Measurements from ENCODE around the gene AXDND1. TPM values are rescaled to one million over a fixed set of nuclear protein-coding genes. Genes with fewer than 3 reads are reported as not detected.
"Not testable (repeated sequence)": the region's sequence is repeated elsewhere in the genome, so short reads cannot be mapped to it uniquely, and the experiment has no call there.

Gene AXDND1
- total and polyA plus RNA-seq, 2 donors (not counting 1 experiment from before 2014, with no cell fraction given): 0.05 to 0.17 TPM

DNA sequence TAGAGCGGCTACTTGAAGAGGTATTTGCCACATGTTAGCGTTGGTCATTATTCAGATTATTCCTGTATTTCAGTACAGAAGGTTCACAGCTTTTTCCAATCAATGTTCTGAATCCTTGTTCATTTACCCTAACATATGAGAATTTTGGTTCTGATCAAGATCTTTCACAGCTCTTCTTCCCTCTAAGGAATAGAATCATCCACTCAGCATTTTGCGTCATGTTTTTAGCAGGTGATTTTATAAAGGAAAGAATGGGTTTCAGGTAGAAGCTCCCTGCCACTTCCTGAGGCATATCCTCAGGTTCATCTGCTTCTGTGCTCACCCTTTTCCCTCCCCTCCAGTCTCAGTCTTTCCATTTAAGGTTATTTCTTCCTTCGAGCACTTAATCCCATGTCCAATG lies 143.6 kb downstream of the AXDND1 start:
- H3K4me1 ChIP-seq (ENCODE audit: control insufficient read depth, extremely low read depth, insufficient read depth, low read length): no peaks in the 10 kb centered on the region
- H3K27me3 ChIP-seq (ENCODE audit: control insufficient read depth, insufficient read depth, low read length): no peaks in the 10 kb centered on the region
- no peak overlapping the region for H3K4me2 ChIP-seq (ENCODE audit: extremely low read depth, insufficient read depth, low read length)
- H3K9me3 ChIP-seq (ENCODE audit: control insufficient read depth, insufficient read depth, low read depth, low read length): no peaks in the 10 kb centered on the region
- no peak overlapping the region for H2AFZ ChIP-seq (ENCODE audit: low read length)
- no peak overlapping the region for H3K27ac ChIP-seq (ENCODE audit: insufficient read depth, low read length)
- H3K9ac ChIP-seq (ENCODE audit: insufficient read depth, low read length): no peak overlapping the region
- H3K4me3 ChIP-seq (replicated peaks in 1 of 4; ENCODE audit: control extremely low read depth in 1 of 4, insufficient read depth in 1 of 4, low read depth in 3 of 4, low read length in 4 of 4): no peak overlapping the region
- no peaks in the 10 kb centered on the region for H3K79me2 ChIP-seq (ENCODE audit: control insufficient read depth, insufficient read depth, low read length)
- H4K20me1 ChIP-seq (ENCODE audit: control insufficient read depth, extremely low read depth, insufficient read depth, low read length): no peaks in the 10 kb centered on the region
- no peak for TF ChIP-seq EZH2 (IDR thresholded peaks at IDR 0.05; ENCODE audit: low read length, missing control alignments)
- TF ChIP-seq CTCF (conservative IDR thresholded peaks at IDR 0.05 in 1 of 2, IDR thresholded peaks at IDR 0.05 in 1 of 2; ENCODE audit: low read depth in 1 of 2, low read length in 2 of 2): no peak
- DNase-seq (ENCODE audit: low read depth in 2 of 2): no peak
- no peaks in the 10 kb centered on the region for H3K36me3 ChIP-seq (ENCODE audit: control insufficient read depth, insufficient read depth, low read length)

DNA sequence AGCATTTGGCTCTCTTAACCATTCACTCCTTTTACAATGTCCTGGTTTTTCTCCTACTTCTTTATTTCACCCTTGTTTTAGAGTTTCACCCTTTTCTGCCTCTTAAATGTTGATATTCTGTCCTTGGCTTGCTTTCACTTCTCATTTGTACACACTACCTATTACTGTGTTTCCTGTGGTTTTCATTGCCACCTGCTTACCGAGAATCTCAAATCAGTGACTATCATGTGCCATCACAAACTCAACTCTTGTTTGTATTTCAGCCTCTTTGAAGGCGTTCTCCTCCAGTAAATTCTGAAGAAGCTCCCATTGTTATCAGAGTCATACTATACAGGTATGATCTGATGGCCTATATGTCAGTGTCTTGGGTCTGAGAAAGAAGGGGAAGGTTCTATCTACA lies 144.3 kb downstream of the AXDND1 start:
- Histone ChIP-seq H3K9me3 (ENCODE audit: control insufficient read depth, insufficient read depth, low read depth, low read length) (no peaks in the 10 kb centered on the region), H3K79me2 (ENCODE audit: control insufficient read depth, insufficient read depth, low read length) (no peaks in the 10 kb centered on the region), H3K4me1 (ENCODE audit: control insufficient read depth, extremely low read depth, insufficient read depth, low read length) (no peaks in the 10 kb centered on the region), H3K27ac (ENCODE audit: insufficient read depth, low read length) (no peak overlapping the region), H3K4me2 (ENCODE audit: extremely low read depth, insufficient read depth, low read length) (no peak overlapping the region), H3K27me3 (ENCODE audit: control insufficient read depth, insufficient read depth, low read length) (no peaks in the 10 kb centered on the region), H2AFZ (ENCODE audit: low read length) (no peak overlapping the region), H3K36me3 (ENCODE audit: control insufficient read depth, insufficient read depth, low read length) (no peaks in the 10 kb centered on the region), H3K9ac (ENCODE audit: insufficient read depth, low read length) (no peak overlapping the region), H3K4me3 (replicated peaks in 1 of 4; ENCODE audit: control extremely low read depth in 1 of 4, insufficient read depth in 1 of 4, low read depth in 3 of 4, low read length in 4 of 4) (no peak overlapping the region), H4K20me1 (ENCODE audit: control insufficient read depth, extremely low read depth, insufficient read depth, low read length) (no peaks in the 10 kb centered on the region)
- TF ChIP-seq EZH2 (IDR thresholded peaks at IDR 0.05; ENCODE audit: low read length, missing control alignments) (no peak), CTCF (conservative IDR thresholded peaks at IDR 0.05 in 1 of 2, IDR thresholded peaks at IDR 0.05 in 1 of 2; ENCODE audit: low read depth in 1 of 2, low read length in 2 of 2) (no peak)
- DNase-seq (ENCODE audit: low read depth in 2 of 2): no peak

DNA sequence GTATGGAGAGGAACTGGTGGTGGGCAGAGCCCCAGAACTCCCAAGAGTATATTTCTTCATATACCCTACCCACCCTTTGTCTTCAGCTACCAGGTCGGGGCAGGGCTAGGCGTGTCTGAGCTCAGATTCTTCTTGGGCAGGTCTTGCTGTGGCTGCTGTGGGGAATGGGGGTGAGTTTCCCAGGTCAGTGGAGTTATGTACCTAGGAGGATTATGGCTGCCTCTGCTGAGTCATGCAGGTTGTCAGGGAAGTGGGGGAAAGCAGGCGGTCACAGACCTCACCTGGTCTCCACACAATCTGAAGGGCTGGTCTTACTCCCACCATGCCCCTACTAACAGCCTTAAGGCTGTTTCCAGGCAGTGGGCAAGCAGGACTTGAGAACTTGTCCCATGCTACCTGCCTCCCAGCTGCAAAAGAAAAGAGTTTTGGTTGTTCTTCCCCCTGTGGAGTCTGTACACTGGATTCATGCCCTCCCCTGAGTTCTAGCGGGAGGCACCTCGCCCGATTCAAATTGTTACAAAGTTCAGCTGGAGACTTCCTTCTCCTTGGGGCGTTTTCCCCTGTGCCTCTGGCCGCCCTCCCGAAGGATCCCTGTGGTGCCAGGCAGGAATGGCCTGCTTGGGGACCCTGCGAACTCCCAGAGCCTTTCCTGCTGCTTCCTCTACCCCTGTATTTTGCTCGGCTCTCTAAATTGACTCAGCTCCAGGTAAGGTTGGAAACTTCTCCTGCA lies 151.4 kb downstream of the AXDND1 start:
- Histone ChIP-seq H3K4me2 (ENCODE audit: extremely low read depth, insufficient read depth, low read length) (no peak overlapping the region), H2AFZ (ENCODE audit: low read length) (no peak overlapping the region), H3K79me2 (ENCODE audit: control insufficient read depth, insufficient read depth, low read length) (no peaks in the 10 kb centered on the region), H3K36me3 (ENCODE audit: control insufficient read depth, insufficient read depth, low read length) (no peaks in the 10 kb centered on the region), H3K27ac (ENCODE audit: insufficient read depth, low read length) (no peak overlapping the region), H4K20me1 (ENCODE audit: control insufficient read depth, extremely low read depth, insufficient read depth, low read length) (no peaks in the 10 kb centered on the region), H3K9ac (ENCODE audit: insufficient read depth, low read length) (no peak overlapping the region), H3K4me1 (ENCODE audit: control insufficient read depth, extremely low read depth, insufficient read depth, low read length) (no peaks in the 10 kb centered on the region), H3K9me3 (ENCODE audit: control insufficient read depth, insufficient read depth, low read depth, low read length) (no peaks in the 10 kb centered on the region), H3K4me3 (replicated peaks in 1 of 4; ENCODE audit: control extremely low read depth in 1 of 4, insufficient read depth in 1 of 4, low read depth in 3 of 4, low read length in 4 of 4) (no peak overlapping the region), H3K27me3 (ENCODE audit: control insufficient read depth, insufficient read depth, low read length) (no peaks in the 10 kb centered on the region)
- TF ChIP-seq EZH2 (IDR thresholded peaks at IDR 0.05; ENCODE audit: low read length, missing control alignments) (no peak), CTCF (conservative IDR thresholded peaks at IDR 0.05 in 1 of 2, IDR thresholded peaks at IDR 0.05 in 1 of 2; ENCODE audit: low read depth in 1 of 2, low read length in 2 of 2) (no peak)
- no peak for DNase-seq (ENCODE audit: low read depth in 2 of 2)

GRCh38 chr1:179518544-179518943 lies 152.8 kb downstream of the AXDND1 start:
- H3K4me2 ChIP-seq (ENCODE audit: extremely low read depth, insufficient read depth, low read length); H3K4me1 ChIP-seq (ENCODE audit: control insufficient read depth, extremely low read depth, insufficient read depth, low read length); H3K79me2 ChIP-seq (ENCODE audit: control insufficient read depth, insufficient read depth, low read length); H3K4me3 ChIP-seq (replicated peaks in 1 of 4; ENCODE audit: control extremely low read depth in 1 of 4, insufficient read depth in 1 of 4, low read depth in 3 of 4, low read length in 4 of 4); H2AFZ ChIP-seq (ENCODE audit: low read length); H3K36me3 ChIP-seq (ENCODE audit: control insufficient read depth, insufficient read depth, low read length); H3K27ac ChIP-seq (ENCODE audit: insufficient read depth, low read length); DNase-seq (ENCODE audit: low read depth in 2 of 2); H3K9ac ChIP-seq (ENCODE audit: insufficient read depth, low read length); H4K20me1 ChIP-seq (ENCODE audit: control insufficient read depth, extremely low read depth, insufficient read depth, low read length); H3K9me3 ChIP-seq (ENCODE audit: control insufficient read depth, insufficient read depth, low read depth, low read length); H3K27me3 ChIP-seq (ENCODE audit: control insufficient read depth, insufficient read depth, low read length): not testable (repeated sequence)

All from fibroblast of lung (primary cell).